CD8-positive, alpha-beta memory T cell (primary cell): Measurements from ENCODE around the gene SFMBT2. TPM values are rescaled to one million over a fixed set of nuclear protein-coding genes. Genes with fewer than 3 reads are reported as not detected.

Experiments used
- CTCF ChIA-PET: fragments of 350-600 bp; sonication (Branson Sonifier 250); formaldehyde crosslinking; loops from one replicate; lab custom pipeline; 2021; ENCODE audit warnings: antibody characterized with exemption; lab: Charles Lee
- POLR2A ChIA-PET: fragments of 350-600 bp; sonication (Branson Sonifier 250); formaldehyde crosslinking; loops from one replicate; lab custom pipeline; 2021; ENCODE audit warnings: antibody characterized with exemption; lab: Charles Lee
- DNase-seq, 5 donors: peaks; one replicate each; pipeline versions ENCODE4 v3.0.0 to v3.0.0-alpha.2; 2020 to 2022; ENCODE audit warnings: mixed read lengths in 1 of 5
- H3K27ac ChIP-seq: one replicate; pipeline ENCODE4 v1.7.0; 2013; ENCODE audit warnings: low read depth, mild to moderate bottlenecking, low read length, moderate library complexity
- H3K27me3 ChIP-seq: 2 replicates; pipeline ENCODE4 v1.7.0; 2013; ENCODE audit warnings: low read length, mild to moderate bottlenecking; ENCODE audit not compliant: insufficient read depth, poor library complexity, severe bottlenecking
- H3K36me3 ChIP-seq: 2 replicates; pipeline ENCODE4 v1.7.0; 2013; ENCODE audit warnings: mild to moderate bottlenecking, low read length, moderate library complexity; ENCODE audit not compliant: insufficient read depth
- H3K4me1 ChIP-seq: 2 replicates; pipeline ENCODE4 v1.7.0; 2013; ENCODE audit warnings: mild to moderate bottlenecking, low read length, moderate library complexity; ENCODE audit not compliant: insufficient read depth
- H3K4me3 ChIP-seq: 2 replicates; pipeline ENCODE4 v1.7.0; 2013; ENCODE audit warnings: mild to moderate bottlenecking, low read length
- H3K9me3 ChIP-seq: 2 replicates; pipeline ENCODE4 v1.7.0; 2013; ENCODE audit warnings: mild to moderate bottlenecking, low read length
- H3K27ac Mint-ChIP-seq, 8 donors: one replicate each; pipeline ENCODE4 v1.8.0; 2020 to 2021; ENCODE audit warnings: mixed read lengths in 8 of 8, mild to moderate bottlenecking in 6 of 8, inconsistent platforms in 3 of 8, moderate library complexity in 3 of 8
- H3K27me3 Mint-ChIP-seq, 2 donors: one replicate each; pipeline ENCODE4 v1.8.0; 2020 to 2021; ENCODE audit warnings: mixed read lengths in 2 of 2, mild to moderate bottlenecking in 1 of 2, moderate library complexity in 1 of 2
- H3K36me3 Mint-ChIP-seq, 3 donors: one replicate each; pipeline ENCODE4 v1.8.0; 2020 to 2021; ENCODE audit warnings: mixed read lengths in 3 of 3, inconsistent platforms in 1 of 3, mild to moderate bottlenecking in 1 of 3
- H3K4me1 Mint-ChIP-seq, 3 donors: one replicate each; pipeline ENCODE4 v1.8.0; 2020 to 2021; ENCODE audit warnings: mixed read lengths in 3 of 3, inconsistent platforms in 1 of 3, mild to moderate bottlenecking in 1 of 3
- H3K4me3 Mint-ChIP-seq, 7 donors: one replicate each; pipeline ENCODE4 v1.8.0; 2020 to 2021; ENCODE audit warnings: mixed read lengths in 7 of 7, mild to moderate bottlenecking in 6 of 7, moderate library complexity in 4 of 7, inconsistent platforms in 2 of 7
- H3K9me3 Mint-ChIP-seq, 5 donors: one replicate each; pipeline ENCODE4 v1.8.0; 2020 to 2022; ENCODE audit warnings: mixed read lengths in 5 of 5, mild to moderate bottlenecking in 3 of 5, moderate library complexity in 2 of 5, inconsistent platforms in 1 of 5
- polyA plus RNA-seq: library from polyadenylated mRNA; unstranded; fragments of 300-500 nt; fragmentation: Illumina TruSeq; gene quantifications from one replicate; pipeline ENCODE4 v1.2.3, GENCODE V29; 2021
- total RNA-seq, 2 experiments: library from RNA; stranded (reverse); gene quantifications; one replicate each; pipeline ENCODE4 v1.2.3, GENCODE V29; 2021

Gene SFMBT2
- total and polyA plus RNA-seq, 3 experiments from 2014 or later: 4.9 to 18.3 (median 17.4) TPM

- peaks cover 52 to 69% (median 64%) of the 10 kb centered on the region in 3 donors for H3K4me1 Mint-ChIP-seq
Observed at GRCh38 chr10:7407368-7408290, 3.2 kb downstream of the SFMBT2 start.

GRCh38 chr10:7406712-7407333, 4.0 kb downstream of the SFMBT2 start:
- H3K4me3 Mint-ChIP-seq: peak overlapping the region; percentile 54 to 98 (median 85)
- H3K9me3 Mint-ChIP-seq: peaks cover 0 to 5% (median 0%) of the 10 kb centered on the region in 5 donors
- ChIA-PET POLR2A (no interaction called here), CTCF (interaction anchor here (1.4 kb wide), 1 partner anchor 286 kb away, joined by 4 read pairs; no protein-coding TSS in a partner anchor)
- Histone ChIP-seq H3K4me1 (peaks cover 31% of the 10 kb centered on the region), H3K9me3 (no peaks in the 10 kb centered on the region), H3K27ac (no peak overlapping the region), H3K36me3 (no peaks in the 10 kb centered on the region), H3K4me3 (no peak overlapping the region), H3K27me3 (no peaks in the 10 kb centered on the region)
- peaks cover 46 to 72% (median 69%) of the 10 kb centered on the region in 3 donors for H3K4me1 Mint-ChIP-seq
- H3K36me3 Mint-ChIP-seq: peaks cover 0 to 32% (median 5%) of the 10 kb centered on the region in 3 donors
- DNase-seq: no peak
- H3K27me3 Mint-ChIP-seq: peaks cover 0 to 2% of the 10 kb centered on the region in 2 donors
- H3K27ac Mint-ChIP-seq: peak overlapping the region in 1 of 8 donors; percentile 18

More at GRCh38 chr10:7407368-7408290, 3.2 kb downstream of the SFMBT2 start:
- Histone ChIP-seq H3K27ac (peak overlapping the region; percentile 84), H3K4me1 (peaks cover 39% of the 10 kb centered on the region), H3K9me3 (no peaks in the 10 kb centered on the region), H3K4me3 (peak overlapping the region; percentile 96), H3K27me3 (no peaks in the 10 kb centered on the region), H3K36me3 (no peaks in the 10 kb centered on the region)
- H3K36me3 Mint-ChIP-seq: peaks cover 0 to 30% (median 5%) of the 10 kb centered on the region in 3 donors
- H3K27me3 Mint-ChIP-seq: peaks cover 0 to 6% of the 10 kb centered on the region in 2 donors
- peak in 4 of 5 donors; percentile 6 to 61 (median 44) for DNase-seq
- POLR2A ChIA-PET: interaction anchor here (1.9 to 4.3 kb wide), 2 partner anchors 149 to 480 kb away, joined by 4 to 15 read pairs; no protein-coding TSS in a partner anchor
- peak overlapping the region in 5 of 8 donors; percentile 60 to 95 (median 66) for H3K27ac Mint-ChIP-seq
- H3K9me3 Mint-ChIP-seq: peaks cover 0 to 5% (median 0%) of the 10 kb centered on the region in 5 donors
- H3K4me3 Mint-ChIP-seq: peak overlapping the region; percentile 80 to 99 (median 97)
- CTCF ChIA-PET: interaction anchor here (0.8 to 3.1 kb wide), 6 partner anchors 8 to 488 kb away, joined by 3 to 14 read pairs (median 4); no protein-coding TSS in a partner anchor

GRCh38 chr10:7405637-7406036, 5.2 kb downstream of the SFMBT2 start:
- POLR2A ChIA-PET: interaction anchor here (0.7 kb wide), 1 partner anchor 894 kb away, joined by 3 read pairs; no protein-coding TSS in a partner anchor
- no peak for DNase-seq
- CTCF ChIA-PET: no interaction called here
- Histone ChIP-seq H3K27ac (no peak overlapping the region), H3K9me3 (no peaks in the 10 kb centered on the region), H3K36me3 (no peaks in the 10 kb centered on the region), H3K27me3 (no peaks in the 10 kb centered on the region), H3K4me3 (no peak overlapping the region), H3K4me1 (peaks cover 28% of the 10 kb centered on the region)
- Mint-ChIP-seq H3K4me1 (peaks cover 49 to 75% (median 73%) of the 10 kb centered on the region in 3 donors), H3K36me3 (peaks cover 0 to 36% (median 5%) of the 10 kb centered on the region in 3 donors), H3K9me3 (no peaks in the 10 kb centered on the region), H3K27ac (peak overlapping the region in 3 of 8 donors; percentile 8 to 55 (median 18)), H3K27me3 (peaks cover 0 to 2% of the 10 kb centered on the region in 2 donors), H3K4me3 (peak overlapping the region in 3 of 7 donors; percentile 13 to 98 (median 41))

- DNase-seq: no peak
- peaks cover 54 to 85% (median 77%) of the 10 kb centered on the region in 3 donors for H3K4me1 Mint-ChIP-seq
- Histone ChIP-seq H3K27ac (no peak overlapping the region), H3K4me1 (peaks cover 28% of the 10 kb centered on the region), H3K4me3 (no peak overlapping the region), H3K9me3 (no peaks in the 10 kb centered on the region), H3K36me3 (no peaks in the 10 kb centered on the region), H3K27me3 (no peaks in the 10 kb centered on the region)
- H3K9me3 Mint-ChIP-seq: no peaks in the 10 kb centered on the region
- H3K36me3 Mint-ChIP-seq: peaks cover 0 to 28% (median 9%) of the 10 kb centered on the region in 3 donors
- H3K27ac Mint-ChIP-seq: peak overlapping the region in 1 of 8 donors; percentile 10
- ChIA-PET POLR2A (no interaction called here), CTCF (no interaction called here)
- H3K4me3 Mint-ChIP-seq: no peak overlapping the region
- H3K27me3 Mint-ChIP-seq: peaks cover 0 to under 1% of the 10 kb centered on the region in 2 donors
Observed at GRCh38 chr10:7403620-7404019, 7.2 kb downstream of the SFMBT2 start.

GRCh38 chr10:7401782-7402181, 9.1 kb downstream of the SFMBT2 start:
- peaks cover 15% of the 10 kb centered on the region for H3K4me1 ChIP-seq
- no peak for DNase-seq
- Mint-ChIP-seq H3K4me3 (no peak overlapping the region), H3K27ac (peak overlapping the region in 1 of 8 donors; percentile 31), H3K9me3 (no peaks in the 10 kb centered on the region), H3K4me1 (peaks cover 61 to 87% (median 84%) of the 10 kb centered on the region in 3 donors), H3K27me3 (no peaks in the 10 kb centered on the region), H3K36me3 (peaks cover 0 to 27% (median 10%) of the 10 kb centered on the region in 3 donors)
- H3K4me3 ChIP-seq: no peak overlapping the region
- ChIA-PET POLR2A (no interaction called here), CTCF (no interaction called here)
- H3K27me3 ChIP-seq: no peaks in the 10 kb centered on the region
- no peaks in the 10 kb centered on the region for H3K36me3 ChIP-seq
- no peaks in the 10 kb centered on the region for H3K9me3 ChIP-seq
- H3K27ac ChIP-seq: no peak overlapping the region

- Mint-ChIP-seq H3K4me3 (no peak overlapping the region), H3K9me3 (no peaks in the 10 kb centered on the region), H3K27me3 (no peaks in the 10 kb centered on the region), H3K27ac (peak overlapping the region in 1 of 8 donors; percentile 32), H3K36me3 (peaks cover 0 to 27% (median 10%) of the 10 kb centered on the region in 3 donors), H3K4me1 (peaks cover 61 to 86% (median 83%) of the 10 kb centered on the region in 3 donors)
- H3K4me1 ChIP-seq: peaks cover 10% of the 10 kb centered on the region
- H3K4me3 ChIP-seq: no peak overlapping the region
- H3K27me3 ChIP-seq: no peaks in the 10 kb centered on the region
- no peak for DNase-seq
- H3K9me3 ChIP-seq: no peaks in the 10 kb centered on the region
- POLR2A ChIA-PET: no interaction called here
- no peak overlapping the region for H3K27ac ChIP-seq
- CTCF ChIA-PET: no interaction called here
- no peaks in the 10 kb centered on the region for H3K36me3 ChIP-seq
Observed at GRCh38 chr10:7401156-7401555, 9.7 kb downstream of the SFMBT2 start.

- peaks cover 58 to 86% (median 82%) of the 10 kb centered on the region in 3 donors for H3K4me1 Mint-ChIP-seq
- ChIA-PET POLR2A (no interaction called here), CTCF (interaction anchor here (0.8 to 1.8 kb wide), 2 partner anchors 8 to 12 kb away, joined by 3 to 5 read pairs; no protein-coding TSS in a partner anchor)
- H3K36me3 ChIP-seq: no peaks in the 10 kb centered on the region
- peaks cover 0 to 25% (median 14%) of the 10 kb centered on the region in 3 donors for H3K36me3 Mint-ChIP-seq
- H3K4me3 Mint-ChIP-seq: no peak overlapping the region
- no peaks in the 10 kb centered on the region for H3K9me3 Mint-ChIP-seq
- peaks cover 2% of the 10 kb centered on the region for H3K4me1 ChIP-seq
- H3K4me3 ChIP-seq: no peak overlapping the region
- H3K27me3 Mint-ChIP-seq: no peaks in the 10 kb centered on the region
- H3K27ac Mint-ChIP-seq: peak overlapping the region in 2 of 8 donors; percentile 42 to 43
- no peak overlapping the region for H3K27ac ChIP-seq
- H3K9me3 ChIP-seq: no peaks in the 10 kb centered on the region
- DNase-seq: no peak
- H3K27me3 ChIP-seq: no peaks in the 10 kb centered on the region
Observed at GRCh38 chr10:7400068-7400715, 10.6 kb downstream of the SFMBT2 start.
